HG03442 (cell line): ENCODE results near the gene HAUS7.

Source experiments
- ATAC-seq: cut with Tn5 transposase; IDR thresholded peaks from one replicate; pipeline ENCODE4 v1.9.1; 2021; ENCODE audit warnings: mild to moderate bottlenecking, moderate library complexity; ENCODE audit not compliant: unreplicated experiment

The HAUS7 gene

GRCh38 chrX:153470411-153471363 lies at the start of gene HAUS7:
Gene HAUS7, minus strand, starts transcription at chrX:153470576. Its CDS starts 19 bp downstream, at chrX:153470557.
- ATAC-seq = peak; percentile 77

GRCh38 chrX:153519569-153520286 lies 49.4 kb upstream of the HAUS7 start:
- no peak for ATAC-seq

- ATAC-seq = no peak
Observed at GRCh38 chrX:153517946-153518834, 47.8 kb upstream of the HAUS7 start.

- ATAC-seq = no peak
Observed at GRCh38 chrX:153517423-153517822, 47.0 kb upstream of the HAUS7 start, which contains the start of gene ATP2B3. Gene ATP2B3, plus strand, starts transcription at chrX:153517642. Its CDS starts 18,606 bp downstream, at chrX:153536248.

GRCh38 chrX:153516073-153516472 lies 45.7 kb upstream of the HAUS7 start:
- ATAC-seq = no peak

GRCh38 chrX:153515435-153515834 lies 45.1 kb upstream of the HAUS7 start:
- ATAC-seq = no peak

- ATAC-seq = no peak
Observed at GRCh38 chrX:153514259-153514658, 43.9 kb upstream of the HAUS7 start.

- ATAC-seq = no peak
Observed at GRCh38 chrX:153513265-153513664, 42.9 kb upstream of the HAUS7 start.

- no peak for ATAC-seq
Observed at GRCh38 chrX:153512501-153512893, 42.1 kb upstream of the HAUS7 start.

- no peak for ATAC-seq
Observed at GRCh38 chrX:153511784-153512500, 41.6 kb upstream of the HAUS7 start.

- no peak for ATAC-seq
Observed at GRCh38 chrX:153510383-153510782, 40.0 kb upstream of the HAUS7 start.

GRCh38 chrX:153509592-153509991 lies 39.2 kb upstream of the HAUS7 start:
- no peak for ATAC-seq

GRCh38 chrX:153507484-153508178 lies 37.3 kb upstream of the HAUS7 start:
- ATAC-seq = peak; percentile 81

GRCh38 chrX:153505361-153505760 lies 35.0 kb upstream of the HAUS7 start:
- ATAC-seq = no peak

- ATAC-seq = no peak
Observed at GRCh38 chrX:153504445-153505016, 34.2 kb upstream of the HAUS7 start.

- ATAC-seq = no peak
Observed at GRCh38 chrX:153502796-153503195, 32.4 kb upstream of the HAUS7 start.

GRCh38 chrX:153502131-153502530 lies 31.8 kb upstream of the HAUS7 start:
- no peak for ATAC-seq

GRCh38 chrX:153501530-153501929 lies 31.2 kb upstream of the HAUS7 start:
- ATAC-seq = no peak

- no peak for ATAC-seq
Observed at GRCh38 chrX:153500676-153501280, 30.4 kb upstream of the HAUS7 start.
